Kidney epithelial cell (primary cell): ENCODE results near the gene ARL10. TPM values are rescaled to one million over a fixed set of nuclear protein-coding genes. Genes with fewer than 3 reads are reported as not detected.

Source experiments
- DNase-seq: peaks from one replicate; pipeline ENCODE4 v3.0.0-alpha.2; 2010; ENCODE audit warnings: low read depth
- H3K27me3 ChIP-seq: 2 replicates; pipeline ENCODE4 v1.6.0; 2011; ENCODE audit warnings: low read length; ENCODE audit not compliant: control insufficient read depth, insufficient read depth
- H3K36me3 ChIP-seq: 2 replicates; pipeline ENCODE4 v1.5.1; 2011; ENCODE audit warnings: low read length; ENCODE audit not compliant: control insufficient read depth, insufficient read depth
- H3K4me3 ChIP-seq: 2 replicates; pipeline ENCODE4 v1.5.1; 2011; ENCODE audit warnings: low read depth, mild to moderate bottlenecking, control low read depth, low read length
- CTCF ChIP-seq: IDR thresholded peaks from 2 replicates; pipeline ENCODE4 v1.5.1; 2011; ENCODE audit warnings: mild to moderate bottlenecking, moderate library complexity, low read length, control low read depth, inconsistent platforms; ENCODE audit not compliant: insufficient read depth, poor library complexity, severe bottlenecking
- total RNA-seq: library from RNA; depleted of rRNA; stranded (reverse); fragments of >200 nt; gene quantifications from 2 replicates; pipeline ENCODE4 v1.2.3, GENCODE V29; 2015

Gene ARL10
- total RNA-seq, 1 donor from 2014 or later: 8.8 TPM

DNA sequence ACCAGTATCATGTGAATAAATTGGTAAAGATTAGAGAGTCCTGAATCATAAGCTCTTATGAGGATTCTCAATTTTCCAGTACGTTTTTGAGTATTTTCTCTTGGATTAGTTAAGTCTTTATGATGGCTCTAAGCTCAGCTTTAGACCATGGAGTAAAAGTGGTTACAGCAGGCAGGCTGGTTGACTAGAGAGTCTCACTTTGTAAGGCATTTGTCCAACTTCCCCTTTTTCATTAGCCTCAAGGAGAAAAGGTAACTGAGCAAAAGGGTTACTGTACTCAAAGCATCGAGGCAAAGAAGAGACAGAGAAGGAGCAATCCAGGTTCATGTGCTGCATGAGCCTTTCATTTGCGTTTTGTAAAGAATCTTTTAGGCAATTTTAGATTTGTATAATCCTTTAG is 14.6 kb downstream of the ARL10 start:
- peaks cover 3% of the 10 kb centered on the region for H3K36me3 ChIP-seq
- no peak overlapping the region for H3K4me3 ChIP-seq
- no peak for DNase-seq
- no peak for TF ChIP-seq CTCF
- H3K27me3 ChIP-seq: no peaks in the 10 kb centered on the region

- Histone ChIP-seq H3K27me3 (no peaks in the 10 kb centered on the region), H3K36me3 (peaks cover 3% of the 10 kb centered on the region)
Measured at GRCh38 chr5:176381423-176381822, 16.1 kb downstream of the ARL10 start.

DNA sequence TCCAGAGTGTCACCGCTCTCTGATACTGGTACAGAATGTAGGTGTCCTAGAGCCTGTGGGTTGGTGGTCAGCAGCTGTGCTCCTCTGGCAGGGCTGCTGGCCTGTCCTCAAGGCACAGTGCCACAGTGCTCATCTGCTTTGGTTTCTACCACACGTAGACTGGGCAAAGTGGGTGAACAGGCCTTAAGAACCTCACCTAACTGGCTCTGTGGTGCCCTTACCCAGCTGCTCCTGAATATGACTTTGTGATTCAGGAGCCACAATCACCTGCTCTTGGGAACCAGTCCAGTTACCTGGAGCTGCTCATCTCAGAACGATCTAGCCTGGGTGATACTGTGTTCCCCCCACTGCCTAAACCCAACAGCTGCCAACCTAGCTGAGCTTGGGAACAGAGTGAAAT is 16.7 kb downstream of the ARL10 start:
- TF ChIP-seq CTCF: no peak
- Histone ChIP-seq H3K36me3 (peaks cover 3% of the 10 kb centered on the region), H3K27me3 (no peaks in the 10 kb centered on the region), H3K4me3 (no peak overlapping the region)
- no peak for DNase-seq

More at GRCh38 chr5:176381423-176381822, 16.1 kb downstream of the ARL10 start:
- no peak for DNase-seq
- no peak overlapping the region for H3K4me3 ChIP-seq
- no peak for TF ChIP-seq CTCF

DNA sequence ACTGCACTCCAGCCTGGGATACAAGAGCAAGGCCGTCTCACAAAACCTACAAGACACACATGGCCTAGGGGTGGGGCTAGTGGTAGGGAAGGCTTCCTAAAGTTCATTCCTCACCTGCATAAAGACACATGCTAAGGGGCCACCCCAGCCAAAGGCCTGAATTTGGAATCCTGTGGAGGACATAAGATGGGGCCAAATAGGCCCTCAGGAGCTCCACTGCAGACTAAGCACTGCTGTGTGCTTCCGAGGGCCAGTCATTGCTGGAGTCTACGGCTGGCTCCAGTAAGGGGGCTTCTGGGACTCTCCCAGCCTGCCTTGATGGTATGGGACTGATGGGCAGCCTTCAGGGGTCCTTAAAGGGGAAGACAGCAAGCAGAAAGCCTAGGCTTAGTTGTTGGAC is 17.4 kb downstream of the ARL10 start:
- no peaks in the 10 kb centered on the region for H3K27me3 ChIP-seq
- peaks cover 3% of the 10 kb centered on the region for H3K36me3 ChIP-seq
- H3K4me3 ChIP-seq: no peak overlapping the region
- TF ChIP-seq CTCF: no peak
- DNase-seq: no peak

DNA sequence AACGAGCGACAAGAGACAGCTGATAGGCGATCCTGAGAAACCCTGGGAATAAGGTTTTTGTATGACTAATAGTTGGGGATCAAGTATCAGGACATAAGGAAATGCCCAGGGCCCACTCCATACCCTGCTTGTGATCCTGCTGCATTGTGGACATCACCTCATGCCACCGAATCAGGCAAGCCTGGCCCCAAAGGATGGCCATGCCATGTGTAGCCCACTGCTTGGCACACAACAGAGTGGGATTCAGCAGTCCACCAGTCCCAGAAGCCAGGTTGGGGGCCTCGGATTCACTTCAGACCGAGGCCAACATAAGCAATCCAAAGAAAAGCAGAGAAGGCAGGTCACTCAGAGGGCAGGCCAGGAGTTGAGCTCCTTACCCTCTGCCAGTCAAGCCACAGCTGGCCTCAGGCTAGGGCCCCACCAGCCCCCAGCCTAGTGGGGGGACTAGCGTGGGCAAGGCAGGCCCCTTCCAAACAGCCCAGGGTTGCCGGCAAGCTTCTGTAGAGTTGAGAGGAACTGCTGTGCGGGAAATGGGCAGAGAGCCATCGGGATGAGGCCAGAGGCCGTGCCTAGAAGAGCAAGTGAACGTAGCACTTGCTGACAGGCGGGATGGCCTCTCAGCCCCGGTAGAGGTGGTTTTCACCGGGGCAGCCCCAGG is 18.1 kb downstream of the ARL10 start:
- Histone ChIP-seq H3K4me3 (no peak overlapping the region), H3K36me3 (peaks cover 3% of the 10 kb centered on the region), H3K27me3 (no peaks in the 10 kb centered on the region)
- no peak for TF ChIP-seq CTCF
- DNase-seq: no peak

DNA sequence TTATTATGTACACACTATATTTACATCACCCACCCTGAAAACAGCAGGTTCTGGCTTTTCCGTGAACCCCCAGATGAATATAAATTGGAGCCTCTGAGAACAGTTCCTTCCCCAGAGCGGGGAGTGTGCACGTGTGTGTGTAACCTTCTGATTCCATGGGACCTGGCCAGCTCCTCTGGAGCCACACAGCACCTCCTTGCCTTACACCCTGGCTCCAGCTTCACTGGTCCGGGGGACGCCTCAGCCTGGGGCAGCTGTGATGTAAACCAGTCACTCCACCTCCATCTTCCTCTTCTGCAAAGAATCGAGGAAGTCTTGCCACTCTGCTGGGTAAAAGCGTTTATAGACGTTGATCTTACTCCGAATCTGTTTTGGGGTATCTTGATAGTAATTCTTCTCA is 18.7 kb downstream of the ARL10 start:
- DNase-seq: no peak
- H3K4me3 ChIP-seq: no peak overlapping the region
- TF ChIP-seq CTCF: no peak
- H3K36me3 ChIP-seq: peaks cover 3% of the 10 kb centered on the region
- no peaks in the 10 kb centered on the region for H3K27me3 ChIP-seq
